KBM-7 (cell line): ENCODE results near the gene CDAN1.
"Not testable (repeated sequence)": the region's sequence is repeated elsewhere in the genome, so short reads cannot be mapped to it uniquely, and the experiment has no call there.

Experiments used
- DNase-seq: peaks from one replicate; pipeline ENCODE4 v3.0.0-alpha.2; 2015
- in situ Hi-C: fragments of 300-500 bp; cut with MboI; formaldehyde crosslinking; loops from 2 replicates; pipeline ENCODE4 v1.14.3; 2020; ENCODE audit warnings: low sequenced_read_pairs, low pct_unique_long_range_greater_than_20kb, mixed read lengths

The CDAN1 gene

GRCh38 chr15:42691308-42691707 is 45.6 kb downstream of the CDAN1 start:
- DNase-seq, result peak; percentile 62
- in situ Hi-C loops, result no loop called here

- in situ Hi-C loops, result no loop called here
- no peak for DNase-seq
Measured at GRCh38 chr15:42688301-42688700, 48.6 kb downstream of the CDAN1 start.

GRCh38 chr15:42687740-42688139 is 49.2 kb downstream of the CDAN1 start:
- DNase-seq, result no peak
- in situ Hi-C loops, result no loop called here

DNA sequence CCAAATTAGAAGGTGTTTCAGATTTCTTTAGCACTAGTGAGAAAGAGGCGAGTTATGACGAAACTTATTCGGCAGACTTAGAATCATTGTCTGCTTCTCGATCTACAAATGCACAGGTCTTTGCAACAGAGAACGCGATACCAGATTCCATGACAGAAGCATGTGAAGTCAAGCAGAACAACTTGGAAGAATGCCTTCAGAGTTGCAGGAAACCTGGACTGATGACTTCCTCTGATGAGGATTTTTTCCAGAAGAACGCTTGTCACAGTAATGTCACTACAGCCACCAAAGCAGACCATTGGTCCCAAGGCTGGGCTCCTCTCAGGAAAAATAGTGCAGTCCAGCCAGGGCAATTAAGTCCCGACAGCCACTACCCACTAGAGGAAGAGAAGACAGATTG is 50.6 kb downstream of the CDAN1 start:
- in situ Hi-C loops, result no loop called here
- DNase-seq, result no peak

DNA sequence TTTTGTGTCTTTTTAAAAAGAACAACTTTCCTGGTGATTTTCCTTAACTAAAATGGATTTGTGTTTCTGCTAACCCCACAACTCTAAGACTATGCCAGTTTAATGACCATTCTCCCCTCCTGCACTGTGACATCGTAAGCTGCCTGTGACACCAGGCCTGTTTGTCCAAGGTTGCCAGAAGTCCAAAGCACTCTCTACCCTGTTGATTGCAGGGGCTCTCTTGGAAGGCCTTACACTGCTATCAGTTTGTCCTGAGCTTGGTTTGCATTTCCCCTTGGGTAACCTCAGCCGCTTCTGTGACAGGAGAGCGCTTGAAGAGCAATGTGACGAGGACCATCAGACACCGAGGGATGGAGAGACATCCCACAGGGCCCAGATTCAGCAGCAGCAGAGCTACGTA is 55.8 kb downstream of the CDAN1 start:
- no peak for DNase-seq
- in situ Hi-C loops, result no loop called here

DNA sequence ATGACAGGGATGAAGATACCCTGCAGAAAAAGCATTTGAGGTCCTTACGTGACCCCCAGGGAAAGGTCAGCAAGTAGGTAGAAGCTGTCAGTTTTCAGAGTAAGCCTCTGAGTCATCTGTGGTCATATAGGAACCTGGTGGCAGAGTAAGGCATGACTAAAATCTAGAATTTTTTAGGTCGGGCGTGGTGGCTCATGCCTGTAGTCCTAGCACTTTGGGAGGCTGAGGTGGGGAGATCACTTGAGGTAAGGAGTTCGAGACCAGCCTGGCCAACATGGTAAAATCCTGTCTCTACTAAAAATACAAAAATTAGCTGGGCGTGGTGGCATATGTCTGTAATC is 56.8 kb downstream of the CDAN1 start:
- in situ Hi-C loops, DNase-seq: not testable (repeated sequence)

DNA sequence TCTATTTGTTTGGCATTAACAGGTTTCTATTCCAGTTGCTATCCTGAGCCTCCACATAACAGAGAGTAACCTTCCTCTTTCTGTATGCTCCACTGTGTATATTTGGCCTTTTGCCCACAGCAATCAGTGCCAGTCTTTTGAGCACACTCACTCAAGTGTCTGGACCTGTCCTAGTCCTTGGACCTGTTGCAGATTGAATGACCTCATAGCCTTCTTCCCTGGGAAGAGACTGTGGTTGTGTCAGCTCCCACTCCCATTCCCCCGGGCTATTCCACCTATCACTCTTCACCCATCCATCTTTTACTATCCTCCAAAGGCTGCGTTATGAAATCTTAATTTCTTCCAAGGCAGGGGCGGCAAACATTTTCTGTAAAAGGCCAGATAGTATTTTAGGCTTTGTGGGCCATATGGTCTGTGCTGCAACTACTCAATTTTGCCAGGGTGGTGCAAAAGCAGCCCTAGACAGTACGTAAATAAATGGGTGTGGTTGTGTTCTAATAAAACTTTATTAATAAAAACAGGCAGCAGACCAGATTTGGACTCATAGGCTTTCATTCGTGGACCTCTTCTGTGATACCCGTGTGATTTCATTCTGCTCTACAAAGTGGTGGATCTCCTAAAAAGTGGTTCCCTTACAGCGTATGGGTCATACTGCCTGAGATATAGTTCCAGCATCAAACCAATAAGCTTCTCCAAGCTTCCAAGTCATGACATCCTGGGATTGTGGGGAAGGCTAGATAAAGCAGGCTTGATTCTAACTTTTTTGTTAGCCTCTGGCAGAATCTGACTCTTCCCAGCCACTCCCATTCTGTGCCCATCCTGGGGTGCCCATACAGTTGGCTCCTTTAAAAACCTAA is 57.4 kb downstream of the CDAN1 start:
- in situ Hi-C loops, result no loop called here
- no peak for DNase-seq

DNA sequence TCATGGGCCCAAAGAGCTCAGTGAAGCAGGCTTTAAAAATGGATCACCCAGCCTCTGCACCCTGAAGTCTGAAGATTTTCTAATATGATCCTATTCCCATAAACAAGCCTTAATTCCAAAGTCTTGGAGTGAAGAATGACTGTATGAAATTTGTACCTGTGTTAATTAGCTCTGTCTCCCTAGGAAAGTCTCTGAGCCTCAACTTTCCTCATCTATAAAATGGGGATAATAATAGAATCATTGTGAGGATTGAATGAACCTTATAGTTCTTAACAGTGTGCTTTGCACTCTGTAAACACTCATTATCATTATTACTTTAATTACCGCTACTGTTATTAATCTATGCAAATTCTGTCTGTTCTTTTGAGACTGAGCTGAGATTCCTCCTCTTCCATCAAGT is 61.9 kb downstream of the CDAN1 start:
- DNase-seq, result no peak
- in situ Hi-C loops, result no loop called here

DNA sequence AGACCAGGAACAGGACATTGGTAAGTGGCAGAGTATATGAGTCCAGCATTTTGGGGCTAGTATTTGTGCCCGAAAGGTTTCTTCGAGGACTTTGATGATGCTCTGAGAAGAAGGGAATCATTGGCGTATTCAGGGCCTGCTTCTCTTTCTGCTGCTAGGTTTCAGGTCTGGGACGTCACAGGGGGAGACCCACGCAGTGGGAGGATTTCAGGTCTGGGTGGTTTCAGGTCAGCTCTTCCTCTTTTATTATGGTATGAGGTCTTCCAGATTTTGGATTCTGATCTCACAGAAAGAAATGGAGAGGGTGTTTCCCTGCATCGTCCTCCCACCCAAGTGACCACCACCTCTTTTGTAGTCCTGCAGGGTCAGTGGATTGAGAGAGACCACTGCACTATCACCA is 62.5 kb downstream of the CDAN1 start:
- in situ Hi-C loops, result no loop called here
- DNase-seq, result no peak
